Kidney epithelial cell (primary cell): ENCODE measurements around the gene LSM14A. TPM values are rescaled to one million over a fixed set of nuclear protein-coding genes. Genes with fewer than 3 reads are reported as not detected.

ENCODE experiments used
- DNase-seq: peaks from one replicate; pipeline ENCODE4 v3.0.0-alpha.2; 2010; ENCODE audit warnings: low read depth
- H3K27me3 ChIP-seq: 2 replicates; pipeline ENCODE4 v1.6.0; 2011; ENCODE audit warnings: low read length; ENCODE audit not compliant: control insufficient read depth, insufficient read depth
- H3K36me3 ChIP-seq: 2 replicates; pipeline ENCODE4 v1.5.1; 2011; ENCODE audit warnings: low read length; ENCODE audit not compliant: control insufficient read depth, insufficient read depth
- H3K4me3 ChIP-seq: 2 replicates; pipeline ENCODE4 v1.5.1; 2011; ENCODE audit warnings: low read depth, mild to moderate bottlenecking, control low read depth, low read length
- CTCF ChIP-seq: IDR thresholded peaks from 2 replicates; pipeline ENCODE4 v1.5.1; 2011; ENCODE audit warnings: mild to moderate bottlenecking, moderate library complexity, low read length, control low read depth, inconsistent platforms; ENCODE audit not compliant: insufficient read depth, poor library complexity, severe bottlenecking
- total RNA-seq: library from RNA; depleted of rRNA; stranded (reverse); fragments of >200 nt; gene quantifications from 2 replicates; pipeline ENCODE4 v1.2.3, GENCODE V29; 2015

Gene LSM14A
- total RNA-seq, 1 donor from 2014 or later, result 105 TPM

- no peak for TF ChIP-seq CTCF
- H3K27me3 ChIP-seq, result no peaks in the 10 kb centered on the region
- H3K4me3 ChIP-seq, result no peak overlapping the region
- peaks cover 3% of the 10 kb centered on the region for H3K36me3 ChIP-seq
- no peak for DNase-seq
These were observed 53.7 kb downstream of the LSM14A start for GRCh38 chr19:34226036-34226435.

GRCh38 chr19:34228347-34228746, 56.0 kb downstream of the LSM14A start:
- no peak for TF ChIP-seq CTCF
- H3K36me3 ChIP-seq, result peaks cover 1% of the 10 kb centered on the region
- H3K4me3 ChIP-seq, result no peak overlapping the region
- no peaks in the 10 kb centered on the region for H3K27me3 ChIP-seq
- no peak for DNase-seq

- no peak for TF ChIP-seq CTCF
- H3K27me3 ChIP-seq, result no peaks in the 10 kb centered on the region
- H3K4me3 ChIP-seq, result no peak overlapping the region
- H3K36me3 ChIP-seq, result peaks cover 1% of the 10 kb centered on the region
- no peak for DNase-seq
These were observed 56.5 kb downstream of the LSM14A start for GRCh38 chr19:34228762-34229161.

- Histone ChIP-seq H3K27me3 (no peaks in the 10 kb centered on the region), H3K36me3 (peaks cover 1% of the 10 kb centered on the region), H3K4me3 (no peak overlapping the region)
- TF ChIP-seq CTCF, result no peak
- DNase-seq, result no peak
These were observed 57.4 kb downstream of the LSM14A start for GRCh38 chr19:34229721-34230120.

- TF ChIP-seq CTCF, result no peak
- no peak for DNase-seq
- H3K4me3 ChIP-seq, result no peak overlapping the region
- no peaks in the 10 kb centered on the region for H3K27me3 ChIP-seq
- peaks cover 1% of the 10 kb centered on the region for H3K36me3 ChIP-seq
These were observed 58.5 kb downstream of the LSM14A start for GRCh38 chr19:34230820-34231219.

- DNase-seq, result no peak
- H3K27me3 ChIP-seq, result no peaks in the 10 kb centered on the region
- TF ChIP-seq CTCF, result no peak
These were observed 59.1 kb downstream of the LSM14A start for GRCh38 chr19:34231439-34231838.

More at GRCh38 chr19:34231439-34231838, 59.1 kb downstream of the LSM14A start:
- Histone ChIP-seq H3K4me3 (no peak overlapping the region), H3K36me3 (peaks cover 1% of the 10 kb centered on the region)
